DND-41 (cell line): ENCODE data around the gene KRTAP10-8.

ENCODE experiments used
- ATAC-seq: fragments of 200-7000 bp; cut with Tn5 transposase; 3 replicates; pipeline ENCODE4 v1.9.1; 2021; ENCODE audit warnings: low read depth; ENCODE audit not compliant: insufficient read depth
- DNase-seq: peaks from one replicate; pipeline ENCODE4 v3.0.0-alpha.2; 2020
- H2AFZ ChIP-seq: 2 replicates; pipeline ENCODE4 v1.6.0; 2012; ENCODE audit warnings: low read depth, low read length
- H3K27ac ChIP-seq: 2 replicates; pipeline ENCODE4 v1.5.1; 2012; ENCODE audit warnings: low read length, inconsistent platforms
- H3K27me3 ChIP-seq: fragments of 200-600 bp; sonication (generic); 2 replicates; pipeline ENCODE4 v1.6.0; 2012; ENCODE audit warnings: low read length, mild to moderate bottlenecking, inconsistent platforms; ENCODE audit not compliant: insufficient read depth, poor library complexity
- H3K36me3 ChIP-seq: 2 replicates; pipeline ENCODE4 v1.5.1; 2012; ENCODE audit warnings: low read length, inconsistent platforms; ENCODE audit not compliant: insufficient read depth
- H3K4me1 ChIP-seq: 2 replicates; pipeline ENCODE4 v1.5.1; 2012; ENCODE audit warnings: mild to moderate bottlenecking, low read length; ENCODE audit not compliant: insufficient read depth
- H3K4me2 ChIP-seq: 2 replicates; pipeline ENCODE4 v1.6.0; 2012; ENCODE audit warnings: mild to moderate bottlenecking, moderate library complexity, low read length, inconsistent platforms; ENCODE audit not compliant: insufficient read depth
- H3K4me3 ChIP-seq, 2 experiments: fragments of 200-600 bp in 1 of 2; shearing (Covaris generic) in 1 of 2; 2 replicates each; pipeline ENCODE4 v1.5.1; 2012 to 2016; ENCODE audit warnings: inconsistent platforms in 2 of 2, low read length in 2 of 2, mild to moderate bottlenecking in 2 of 2, low read depth in 1 of 2, moderate library complexity in 1 of 2
- H3K79me2 ChIP-seq: 2 replicates; pipeline ENCODE4 v1.6.0; 2012; ENCODE audit warnings: low read length, inconsistent platforms; ENCODE audit not compliant: insufficient read depth
- H3K9ac ChIP-seq: 2 replicates; pipeline ENCODE4 v1.6.0; 2012; ENCODE audit warnings: low read depth, mild to moderate bottlenecking, inconsistent platforms, low read length, moderate library complexity
- H3K9me3 ChIP-seq: 2 replicates; pipeline ENCODE4 v1.5.1; 2012; ENCODE audit warnings: low read length, moderate library complexity, mild to moderate bottlenecking, inconsistent platforms; ENCODE audit not compliant: insufficient read depth, severe bottlenecking
- H4K20me1 ChIP-seq: 2 replicates; pipeline ENCODE4 v1.6.0; 2012; ENCODE audit warnings: low read length; ENCODE audit not compliant: insufficient read depth
- EZH2 ChIP-seq: IDR thresholded peaks from 3 replicates; pipeline ENCODE4 v1.6.1; 2012; ENCODE audit warnings: borderline replicate concordance, low read depth, mild to moderate bottlenecking, moderate library complexity, low read length, inconsistent platforms; ENCODE audit not compliant: severe bottlenecking
- TF ChIP-seq, protein P1 (sequence below): IDR thresholded peaks from 2 replicates; pipeline ENCODE4 v1.5.1; 2012; ENCODE audit warnings: borderline replicate concordance, low read length, moderate library complexity, mild to moderate bottlenecking; ENCODE audit not compliant: poor library complexity, severe bottlenecking; ENCODE audit errors: extremely low read depth

KRTAP10-8 gene

DNA sequence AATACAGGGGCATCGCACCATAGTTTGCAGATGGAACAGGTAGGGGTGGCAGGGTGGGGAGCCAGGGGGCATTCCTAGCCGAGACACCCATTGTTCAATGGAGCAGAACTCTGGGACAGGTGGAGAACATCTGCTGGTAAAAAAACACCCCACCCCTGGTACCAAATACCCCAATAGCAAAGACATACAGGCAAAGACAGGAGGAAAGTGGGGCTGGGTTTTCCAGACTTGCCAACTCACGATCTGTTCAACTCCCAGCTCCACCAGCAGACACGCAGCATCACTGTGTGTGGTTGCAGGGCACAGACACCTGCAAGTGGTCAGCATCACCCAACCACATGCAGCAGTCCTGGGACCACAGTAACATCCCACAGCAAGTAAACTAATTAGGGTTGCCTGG is 328 bp upstream of the KRTAP10-8 start:
- H3K27ac ChIP-seq, result no peak overlapping the region
- H3K27me3 ChIP-seq, result no peaks in the 10 kb centered on the region
- no peaks in the 10 kb centered on the region for H3K36me3 ChIP-seq
- no peak overlapping the region for H3K4me2 ChIP-seq
- H3K4me3 ChIP-seq, result no peak overlapping the region
- ATAC-seq, result no peak
- H3K9me3 ChIP-seq, result peaks cover 21% of the 10 kb centered on the region
- H3K4me1 ChIP-seq, result no peaks in the 10 kb centered on the region
- H3K9ac ChIP-seq, result no peak overlapping the region
- H4K20me1 ChIP-seq, result no peaks in the 10 kb centered on the region
- H2AFZ ChIP-seq, result no peak overlapping the region
- TF ChIP-seq, protein P1, sequence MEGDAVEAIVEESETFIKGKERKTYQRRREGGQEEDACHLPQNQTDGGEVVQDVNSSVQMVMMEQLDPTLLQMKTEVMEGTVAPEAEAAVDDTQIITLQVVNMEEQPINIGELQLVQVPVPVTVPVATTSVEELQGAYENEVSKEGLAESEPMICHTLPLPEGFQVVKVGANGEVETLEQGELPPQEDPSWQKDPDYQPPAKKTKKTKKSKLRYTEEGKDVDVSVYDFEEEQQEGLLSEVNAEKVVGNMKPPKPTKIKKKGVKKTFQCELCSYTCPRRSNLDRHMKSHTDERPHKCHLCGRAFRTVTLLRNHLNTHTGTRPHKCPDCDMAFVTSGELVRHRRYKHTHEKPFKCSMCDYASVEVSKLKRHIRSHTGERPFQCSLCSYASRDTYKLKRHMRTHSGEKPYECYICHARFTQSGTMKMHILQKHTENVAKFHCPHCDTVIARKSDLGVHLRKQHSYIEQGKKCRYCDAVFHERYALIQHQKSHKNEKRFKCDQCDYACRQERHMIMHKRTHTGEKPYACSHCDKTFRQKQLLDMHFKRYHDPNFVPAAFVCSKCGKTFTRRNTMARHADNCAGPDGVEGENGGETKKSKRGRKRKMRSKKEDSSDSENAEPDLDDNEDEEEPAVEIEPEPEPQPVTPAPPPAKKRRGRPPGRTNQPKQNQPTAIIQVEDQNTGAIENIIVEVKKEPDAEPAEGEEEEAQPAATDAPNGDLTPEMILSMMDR, result no peak
- no peak for TF ChIP-seq EZH2
- no peaks in the 10 kb centered on the region for H3K79me2 ChIP-seq
- no peak for DNase-seq

GRCh38 chr21:44612669-44613229 is 870 bp downstream of the KRTAP10-8 start:
- no peaks in the 10 kb centered on the region for H3K79me2 ChIP-seq
- ATAC-seq, result no peak
- no peak for TF ChIP-seq EZH2
- TF ChIP-seq, protein P1, result no peak

DNA sequence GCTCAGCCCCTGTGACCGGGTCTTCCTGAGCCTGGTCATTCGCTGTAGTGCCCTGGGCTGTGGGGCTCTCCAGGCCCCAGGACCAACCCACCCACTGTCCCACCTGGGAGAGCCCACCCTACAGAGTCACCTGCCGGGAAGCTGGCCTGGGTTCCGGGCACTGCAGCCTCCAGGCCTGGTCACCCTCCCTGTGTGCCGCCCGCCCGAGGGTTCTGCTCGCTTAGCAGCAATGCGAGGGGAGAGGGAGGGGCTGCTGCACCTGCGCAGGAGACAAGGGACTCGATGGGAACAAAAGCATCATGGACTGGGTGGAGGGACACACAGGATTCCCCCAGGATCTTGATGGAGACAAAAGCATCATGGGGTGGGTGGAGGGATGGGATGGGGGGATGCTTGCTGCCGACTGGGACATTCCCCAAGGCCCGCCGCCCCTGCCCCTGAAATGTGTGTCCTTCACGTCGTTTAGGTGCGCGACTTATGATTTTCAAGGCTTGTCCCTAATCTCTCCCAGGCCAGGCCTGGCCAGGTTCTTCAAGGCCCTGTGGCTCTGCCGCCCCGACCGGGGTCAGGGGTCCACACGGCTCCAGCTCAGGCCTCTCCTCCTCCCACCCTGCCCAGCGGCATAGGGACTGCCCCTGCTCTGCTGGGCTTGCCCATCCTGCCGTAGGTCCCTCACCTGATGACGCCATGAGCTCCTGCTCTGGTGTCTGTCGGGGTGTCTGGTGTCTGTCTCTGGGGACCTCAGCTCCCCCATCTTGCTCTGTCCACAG is 1.7 kb downstream of the KRTAP10-8 start:
- DNase-seq (no peak), ATAC-seq (no peak)
- no peaks in the 10 kb centered on the region for H4K20me1 ChIP-seq

More at GRCh38 chr21:44612669-44613229, 870 bp downstream of the KRTAP10-8 start:
- Histone ChIP-seq H3K36me3 (no peaks in the 10 kb centered on the region), H3K4me1 (no peaks in the 10 kb centered on the region), H2AFZ (no peak overlapping the region), H3K4me2 (no peak overlapping the region), H4K20me1 (no peaks in the 10 kb centered on the region), H3K27me3 (no peaks in the 10 kb centered on the region), H3K4me3 (no peak overlapping the region), H3K9ac (no peak overlapping the region), H3K27ac (no peak overlapping the region), H3K9me3 (peaks cover 21% of the 10 kb centered on the region)
- DNase-seq, result no peak

More for the DNA sequence above, 1.7 kb downstream of the KRTAP10-8 start:
- no peak overlapping the region for H3K27ac ChIP-seq
- no peaks in the 10 kb centered on the region for H3K79me2 ChIP-seq
- H3K9ac ChIP-seq, result no peak overlapping the region
- H3K4me2 ChIP-seq, result no peak overlapping the region
- H3K27me3 ChIP-seq, result no peaks in the 10 kb centered on the region
- peaks cover 21% of the 10 kb centered on the region for H3K9me3 ChIP-seq
- H2AFZ ChIP-seq, result no peak overlapping the region
- no peaks in the 10 kb centered on the region for H3K4me1 ChIP-seq
- TF ChIP-seq EZH2, result no peak
- TF ChIP-seq, protein P1, result no peak
- H3K4me3 ChIP-seq, result no peak overlapping the region
- no peaks in the 10 kb centered on the region for H3K36me3 ChIP-seq
